Measurements from ENCODE around the gene USHBP1. TPM values are rescaled to one million over a fixed set of nuclear protein-coding genes. Genes with fewer than 3 reads are reported as not detected.
"Not testable (repeated sequence)": the region's sequence is repeated elsewhere in the genome, so short reads cannot be mapped to it uniquely, and the experiment has no call there.

The USHBP1 gene
- total RNA-seq, 4 donors from 2014 or later, result 0.79 to 1.2 (median 0.96) TPM; not detected in 1

DNA sequence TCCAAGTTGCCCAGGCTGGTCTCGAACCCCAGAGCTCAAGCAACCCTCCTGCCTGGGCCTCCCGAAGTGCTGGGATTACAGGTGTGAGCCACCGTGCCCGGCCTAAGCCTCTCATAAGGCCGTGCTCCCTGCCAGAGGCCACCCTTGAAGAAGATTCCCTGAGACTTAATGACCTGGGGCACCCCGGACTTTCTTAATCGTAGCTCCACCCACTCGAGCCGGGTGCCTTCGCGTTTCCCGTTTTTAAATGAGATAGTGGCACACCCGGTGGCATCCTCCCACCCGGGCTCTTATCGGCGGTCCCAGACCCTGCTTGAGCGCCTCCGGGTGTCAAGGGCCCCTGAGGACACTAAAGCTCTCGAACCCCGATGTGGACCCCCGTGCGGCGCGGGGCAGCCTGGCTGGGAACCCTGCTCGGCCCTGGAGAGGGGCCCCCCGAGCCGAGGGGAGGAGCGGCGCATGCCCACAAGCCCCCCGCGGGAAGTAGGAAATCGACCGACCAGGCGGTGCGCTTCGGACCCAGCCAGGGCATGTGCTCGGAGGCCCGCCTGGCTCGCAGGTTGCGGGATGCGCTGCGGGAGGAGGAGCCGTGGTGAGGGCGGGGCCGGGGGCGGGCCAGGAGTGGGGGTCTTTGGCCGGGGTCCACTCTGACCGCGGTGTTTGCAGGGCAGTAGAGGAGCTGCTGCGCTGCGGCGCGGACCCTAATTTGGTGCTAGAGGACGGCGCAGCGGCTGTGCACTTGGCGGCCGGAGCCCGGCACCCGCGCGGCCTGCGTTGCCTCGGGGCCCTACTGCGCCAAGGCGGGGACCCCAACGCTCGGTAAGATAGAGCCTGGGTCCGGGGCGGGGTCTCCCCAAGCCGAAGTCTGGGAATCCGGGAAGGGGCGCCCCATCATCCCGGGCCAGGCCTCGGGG is 17.1 kb upstream of the USHBP1 start, which contains the start of gene ANKLE1:
Gene ANKLE1 (plus strand): TSS at position 511 of the 914 bp plus-strand sequence. CDS start 20 bp downstream, at position 531.
- WGBS, 2 donors (ENCODE audit: low coverage in 1 of 2), result 5% methylated on average over 59 of the region's 75 CpGs; no CpG with 5 or more reads in 1 of the 2 donors
- TF ChIP-seq POLR2AphosphoS5 (IDR thresholded peaks at IDR 0.05) (no peak), POLR2A (IDR thresholded peaks at IDR 0.05) (no peak), EP300 (IDR thresholded peaks at IDR 0.05; ENCODE audit: low read depth) (no peak)
- TF ChIP-seq, protein P1, sequence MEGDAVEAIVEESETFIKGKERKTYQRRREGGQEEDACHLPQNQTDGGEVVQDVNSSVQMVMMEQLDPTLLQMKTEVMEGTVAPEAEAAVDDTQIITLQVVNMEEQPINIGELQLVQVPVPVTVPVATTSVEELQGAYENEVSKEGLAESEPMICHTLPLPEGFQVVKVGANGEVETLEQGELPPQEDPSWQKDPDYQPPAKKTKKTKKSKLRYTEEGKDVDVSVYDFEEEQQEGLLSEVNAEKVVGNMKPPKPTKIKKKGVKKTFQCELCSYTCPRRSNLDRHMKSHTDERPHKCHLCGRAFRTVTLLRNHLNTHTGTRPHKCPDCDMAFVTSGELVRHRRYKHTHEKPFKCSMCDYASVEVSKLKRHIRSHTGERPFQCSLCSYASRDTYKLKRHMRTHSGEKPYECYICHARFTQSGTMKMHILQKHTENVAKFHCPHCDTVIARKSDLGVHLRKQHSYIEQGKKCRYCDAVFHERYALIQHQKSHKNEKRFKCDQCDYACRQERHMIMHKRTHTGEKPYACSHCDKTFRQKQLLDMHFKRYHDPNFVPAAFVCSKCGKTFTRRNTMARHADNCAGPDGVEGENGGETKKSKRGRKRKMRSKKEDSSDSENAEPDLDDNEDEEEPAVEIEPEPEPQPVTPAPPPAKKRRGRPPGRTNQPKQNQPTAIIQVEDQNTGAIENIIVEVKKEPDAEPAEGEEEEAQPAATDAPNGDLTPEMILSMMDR (IDR thresholded peaks at IDR 0.05), result no peak
- Histone ChIP-seq H3K27ac (no peak within 1 kb of the TSS), H3K4me1 (peaks cover 12 to 18% (median 16%) of the 10 kb centered on the region in 4 donors), H3K27me3 (peaks cover 14% of the 10 kb centered on the region), H3K9me3 (no peaks in the 10 kb centered on the region), H3K4me3 (peak within 1 kb of the TSS in 3 of 4 donors; percentile 0 to 43 (median 27)), H3K36me3 (peaks cover 0 to 6% (median 2%) of the 10 kb centered on the region in 4 donors)
- intact Hi-C loops (cut with DNase I; ENCODE audit: low total_unique reads), result loop anchor here (2.0 kb wide), 1 partner anchor 77 kb away; no protein-coding TSS in a partner anchor
- in situ Hi-C loops (cut with MboI; ENCODE audit: low pct_ligation_motif_present in 1 of 4, low pct_unique_long_range_greater_than_20kb in 1 of 4, low sequenced_read_pairs in 3 of 4), result loop anchor here (10.0 to 25.0 kb wide), 5 partner anchors 67 to 519 kb away; partner anchors contain the start of gene USE1 (in 1 of the 4)
- DNase-seq, result peak; percentile 27

DNA sequence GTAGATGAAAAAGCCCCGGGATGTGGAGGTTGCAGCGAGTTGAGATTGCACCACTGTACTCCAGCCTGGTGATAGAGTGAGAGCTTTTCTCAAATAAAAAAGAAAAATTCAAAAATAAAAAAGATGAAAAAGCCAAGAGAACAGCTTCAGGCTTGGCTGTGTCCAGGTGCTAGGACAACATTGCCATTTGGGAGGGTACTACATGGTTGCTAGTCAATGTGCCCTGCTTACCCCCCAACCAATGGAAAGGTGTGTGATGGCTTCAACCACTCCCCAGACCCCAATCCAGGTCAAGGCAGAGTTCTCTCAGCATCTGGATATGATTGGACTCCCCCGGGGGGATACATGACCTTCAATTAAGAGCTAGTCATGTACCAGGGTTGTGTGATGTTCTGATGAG is 14.9 kb upstream of the USHBP1 start:
- no peak for DNase-seq
- H3K36me3 ChIP-seq, result peaks cover 0 to 14% (median 6%) of the 10 kb centered on the region in 4 donors
- WGBS, 2 donors (ENCODE audit: low coverage in 1 of 2), result 75 to 100% methylated on average over 2 to 3 of the region's 3 CpGs
- H3K9me3 ChIP-seq, result no peaks in the 10 kb centered on the region
- H3K27me3 ChIP-seq, result peaks cover 14% of the 10 kb centered on the region
- in situ Hi-C loops (cut with MboI; ENCODE audit: low pct_ligation_motif_present in 1 of 4, low pct_unique_long_range_greater_than_20kb in 1 of 4, low sequenced_read_pairs in 3 of 4), result loop anchor here in 2 of 4 donors (25.0 kb wide), 2 partner anchors 217 to 517 kb away; no protein-coding TSS in a partner anchor
- intact Hi-C loops (cut with DNase I; ENCODE audit: low total_unique reads), result loop anchor here (1.0 kb wide), 1 partner anchor 216 kb away; no protein-coding TSS in a partner anchor
- no peak overlapping the region for H3K27ac ChIP-seq
- TF ChIP-seq EP300 (IDR thresholded peaks at IDR 0.05; ENCODE audit: low read depth) (no peak), POLR2AphosphoS5 (IDR thresholded peaks at IDR 0.05) (no peak), POLR2A (IDR thresholded peaks at IDR 0.05) (no peak)
- H3K4me1 ChIP-seq, result peaks cover 12 to 18% (median 16%) of the 10 kb centered on the region in 4 donors
- H3K4me3 ChIP-seq, result no peak overlapping the region

DNA sequence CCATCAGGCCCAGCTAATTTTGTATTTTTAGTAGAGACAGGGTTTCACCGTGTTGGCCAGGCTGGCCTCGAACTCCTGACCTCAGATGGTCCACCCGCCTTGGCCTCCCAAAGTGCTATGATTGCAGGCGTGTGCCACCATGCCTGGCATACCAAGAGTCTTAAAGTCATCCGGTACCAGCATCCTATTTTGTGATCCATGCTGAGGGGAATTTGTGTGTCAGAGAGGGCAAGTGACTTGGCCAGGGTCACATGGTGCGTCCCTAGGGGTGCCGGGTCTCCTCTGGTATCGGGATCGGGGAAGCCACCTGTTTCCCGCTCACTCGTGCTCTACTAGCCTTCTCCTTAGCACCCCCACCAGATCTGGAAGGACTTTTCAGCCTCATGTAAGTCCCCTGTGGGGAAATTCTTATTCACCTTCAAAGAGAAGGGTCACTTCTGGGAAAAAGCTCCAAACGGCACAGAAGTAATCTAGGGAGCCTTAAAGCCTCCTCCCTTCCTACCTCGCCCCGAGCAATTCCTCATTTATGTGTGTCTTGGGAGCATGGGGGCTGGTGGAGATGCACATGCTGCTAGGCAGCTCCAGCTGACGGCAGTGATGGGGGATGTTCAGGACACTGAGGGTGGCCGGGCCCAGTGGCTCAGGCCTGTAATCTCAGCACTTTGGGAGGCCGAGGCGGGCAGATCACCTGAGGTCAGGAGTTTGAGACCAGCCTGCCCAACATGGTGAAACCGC is 11.1 kb upstream of the USHBP1 start:
- Histone ChIP-seq H3K27me3 (no peaks in the 10 kb centered on the region), H3K27ac (no peak overlapping the region), H3K4me3 (no peak overlapping the region), H3K36me3 (peaks cover 0 to 39% (median 9%) of the 10 kb centered on the region in 4 donors), H3K4me1 (no peaks in the 10 kb centered on the region), H3K9me3 (no peaks in the 10 kb centered on the region)
- 96 to 97% methylated on average over 7 to 19 of the region's 19 CpGs for WGBS, 2 donors (ENCODE audit: low coverage in 1 of 2)
- no peak for TF ChIP-seq POLR2AphosphoS5 (IDR thresholded peaks at IDR 0.05)
- no peak for TF ChIP-seq EP300 (IDR thresholded peaks at IDR 0.05; ENCODE audit: low read depth)
- TF ChIP-seq POLR2A (IDR thresholded peaks at IDR 0.05), result no peak
- TF ChIP-seq, protein P1 (IDR thresholded peaks at IDR 0.05), result no peak
- in situ Hi-C loops (cut with MboI; ENCODE audit: low pct_ligation_motif_present in 1 of 4, low pct_unique_long_range_greater_than_20kb in 1 of 4, low sequenced_read_pairs in 3 of 4) (loop anchor here in 2 of 4 donors (25.0 kb wide), 2 partner anchors 213 to 513 kb away; no protein-coding TSS in a partner anchor), intact Hi-C loops (cut with DNase I; ENCODE audit: low total_unique reads) (no loop called here)
- no peak for DNase-seq

DNA sequence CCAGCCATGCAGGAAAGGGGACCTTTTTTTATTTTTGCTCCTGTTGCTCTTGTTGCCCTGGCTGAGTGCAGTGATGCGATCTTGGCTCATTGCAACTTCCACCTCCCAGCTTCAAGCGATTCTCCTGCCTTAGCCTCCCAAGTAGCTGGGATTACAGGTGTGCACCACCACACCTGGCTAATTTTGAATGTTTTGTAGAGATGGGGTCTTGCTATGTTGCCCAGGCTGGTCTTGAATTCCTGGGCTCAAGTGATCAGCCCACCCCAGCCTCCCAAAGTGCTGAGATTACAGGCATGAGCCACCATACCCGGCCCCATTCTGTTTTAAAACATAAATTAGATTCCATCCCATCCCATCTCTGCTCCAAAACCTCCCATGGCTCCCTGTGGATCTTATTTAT is 10.3 kb upstream of the USHBP1 start:
- WGBS, 2 donors (ENCODE audit: low coverage in 1 of 2), result 92 to 95% methylated on average over 3 of the region's 3 CpGs
- DNase-seq; H3K4me3 ChIP-seq; H3K9me3 ChIP-seq; intact Hi-C loops (cut with DNase I; ENCODE audit: low total_unique reads); H3K27ac ChIP-seq; H3K4me1 ChIP-seq; H3K27me3 ChIP-seq: not testable (repeated sequence)
- in situ Hi-C loops (cut with MboI; ENCODE audit: low pct_ligation_motif_present in 1 of 4, low pct_unique_long_range_greater_than_20kb in 1 of 4, low sequenced_read_pairs in 3 of 4), result loop anchor here in 2 of 4 donors (25.0 kb wide), 2 partner anchors 213 to 513 kb away; no protein-coding TSS in a partner anchor
- peaks cover 0 to 39% (median 9%) of the 10 kb centered on the region in 4 donors for H3K36me3 ChIP-seq

Data from transverse colon (tissue), 4 donors.